A673 (cell line): ENCODE results near the gene ZNF384. TPM values are rescaled to one million over a fixed set of nuclear protein-coding genes. Genes with fewer than 3 reads are reported as not detected.

ENCODE experiments used
- BruUV-seq: library from RNA; stranded (reverse); fragments of 400-500 nt; replicated peaks from 2 replicates; lab custom pipeline; 2021; lab: Mats Ljungman, UMichigan
- CTCF ChIA-PET: fragments of 300-600 bp; sonication (Branson Sonifier 250); formaldehyde crosslinking; loops from one replicate; lab custom pipeline; 2022; ENCODE audit warnings: antibody characterized with exemption; lab: Charles Lee
- POLR2A ChIA-PET: fragments of 300-600 bp; sonication (Branson Sonifier 250); formaldehyde crosslinking; loops from one replicate; lab custom pipeline; 2022; ENCODE audit warnings: antibody characterized with exemption; ENCODE audit not compliant: low non-redundant PET; lab: Charles Lee
- DNase-seq: peaks from one replicate; pipeline ENCODE4 v3.0.0-alpha.2; 2015; ENCODE audit warnings: low spot score
- H3K27ac ChIP-seq: fragments of 200-600 bp; sonication (generic); 2 replicates; pipeline ENCODE4 v1.5.1; 2016; ENCODE audit warnings: mixed run types, low read depth, mild to moderate bottlenecking, mixed read lengths, antibody characterized with exemption, low read length; ENCODE audit not compliant: poor library complexity, severe bottlenecking
- H3K27me3 ChIP-seq: fragments of 200-600 bp; sonication (generic); replicated peaks from 2 replicates; pipeline ENCODE4 v1.6.1; 2017; ENCODE audit warnings: mixed run types, low read depth, mild to moderate bottlenecking, mixed read lengths, antibody characterized with exemption, low read length; ENCODE audit not compliant: insufficient read depth, poor library complexity
- H3K36me3 ChIP-seq: fragments of 200-600 bp; sonication (generic); 2 replicates; pipeline ENCODE4 v1.6.1; 2016; ENCODE audit warnings: mixed run types, mild to moderate bottlenecking, mixed read lengths, antibody characterized with exemption, low read length; ENCODE audit not compliant: insufficient read depth, poor library complexity, severe bottlenecking
- H3K4me1 ChIP-seq: fragments of 200-600 bp; sonication (generic); 2 replicates; pipeline ENCODE4 v1.6.1; 2017; ENCODE audit warnings: mixed run types, mild to moderate bottlenecking, mixed read lengths, antibody characterized with exemption, low read length; ENCODE audit not compliant: insufficient read depth, poor library complexity, severe bottlenecking
- H3K4me3 ChIP-seq: fragments of 200-600 bp; sonication (generic); 2 replicates; pipeline ENCODE4 v1.5.1; 2016; ENCODE audit warnings: low read depth, mixed run types, mild to moderate bottlenecking, mixed read lengths, low read length; ENCODE audit not compliant: poor library complexity, severe bottlenecking
- H3K9me3 ChIP-seq: fragments of 200-600 bp; sonication (generic); 2 replicates; pipeline ENCODE4 v1.6.1; 2016; ENCODE audit warnings: mixed run types, low read depth, mild to moderate bottlenecking, mixed read lengths, antibody characterized with exemption, low read length; ENCODE audit not compliant: poor library complexity, severe bottlenecking
- CTCF ChIP-seq: fragments of 300-800, 200-600 bp; sonication (generic); conservative IDR thresholded peaks from 2 replicates; pipeline ENCODE4 v1.5.1; 2017; ENCODE audit warnings: low read depth, mild to moderate bottlenecking, antibody characterized with exemption, low read length, moderate library complexity, mixed read lengths
- EZH2 ChIP-seq: fragments of 200-600 bp; sonication (generic); IDR thresholded peaks from 2 replicates; pipeline ENCODE4 v1.6.1; 2017; ENCODE audit warnings: borderline replicate concordance, low read depth, mild to moderate bottlenecking, mixed read lengths, antibody characterized with exemption, low read length; ENCODE audit not compliant: poor library complexity, severe bottlenecking
- intact Hi-C: fragments of 100-400 bp; cut with micrococcal nuclease; formaldehyde crosslinking; loops from one replicate; pipeline ENCODE4 v1.10.0; 2022; ENCODE audit not compliant: unreplicated experiment
- total RNA-seq: library from RNA; stranded (reverse); gene quantifications from 2 replicates; pipeline ENCODE4 v1.2.3, GENCODE V29; 2021

ZNF384 gene
- total RNA-seq, 1 experiment from 2014 or later: 92.5 TPM

DNA sequence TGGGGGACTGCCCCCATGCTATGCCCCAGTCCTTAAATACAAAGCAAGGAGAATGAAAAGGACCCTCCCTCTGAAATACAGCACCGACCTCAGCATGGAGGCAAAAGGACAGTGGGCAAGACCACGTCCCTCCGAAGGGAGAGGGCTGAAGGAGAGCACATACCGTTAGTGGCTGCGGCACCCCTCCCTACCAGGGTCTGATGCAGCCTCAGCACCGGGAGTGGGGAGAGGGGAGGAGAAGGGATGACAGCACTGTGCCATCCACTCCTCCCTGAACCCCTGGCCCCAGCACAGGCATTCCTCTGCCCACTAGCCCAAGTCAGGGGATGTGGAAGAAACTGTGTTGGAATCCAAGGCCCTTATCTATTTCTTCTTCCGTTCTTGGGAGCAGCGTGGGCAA, 38.3 kb downstream of the ZNF384 start:
- BruUV-seq: no TSS peak
- H3K36me3 ChIP-seq: peaks cover 24% of the 10 kb centered on the region
- no peaks in the 10 kb centered on the region for H3K27me3 ChIP-seq
- H3K27ac ChIP-seq: no peak overlapping the region
- intact Hi-C loops: no loop called here
- TF ChIP-seq CTCF (no peak), EZH2 (no peak)
- H3K9me3 ChIP-seq: no peaks in the 10 kb centered on the region
- peaks cover 3% of the 10 kb centered on the region for H3K4me1 ChIP-seq
- POLR2A ChIA-PET: no interaction called here
- H3K4me3 ChIP-seq: no peak overlapping the region
- no peak for DNase-seq
- CTCF ChIA-PET: no interaction called here

DNA sequence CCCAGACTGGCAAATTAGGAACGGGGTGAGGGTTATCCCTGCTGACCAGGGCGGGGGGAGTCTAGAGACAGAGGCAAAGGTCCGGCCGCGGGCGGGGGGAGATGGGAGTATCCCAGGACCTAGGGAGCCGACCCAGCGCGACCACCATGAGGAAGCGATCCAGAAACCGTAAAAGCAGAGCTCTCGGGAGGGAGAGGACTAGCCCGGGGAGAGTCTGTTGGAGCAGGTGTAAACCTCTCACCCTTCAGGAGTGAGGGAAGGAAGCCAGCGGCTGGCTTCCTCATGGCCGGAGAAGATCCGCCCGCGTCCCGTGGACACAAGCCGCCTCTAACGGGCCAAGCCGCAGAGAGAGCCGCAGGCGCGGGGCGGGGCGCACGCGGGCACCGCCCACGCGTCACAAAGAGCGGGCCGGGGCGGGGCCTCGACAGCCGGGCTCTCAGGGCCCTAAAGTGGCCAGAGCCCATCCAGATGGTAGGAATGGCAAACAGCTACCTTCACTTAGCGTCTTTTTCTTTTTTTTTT, 42.0 kb downstream of the ZNF384 start, which contains the start of gene ACRBP:
Gene ACRBP, minus strand, starts transcription at position 350 of the 522 bp plus-strand sequence. Its CDS starts 66 bp downstream, at position 284.
- BruUV-seq: no TSS peak
- POLR2A ChIA-PET: no interaction called here

GRCh38 chr12:6646276-6647082, 42.7 kb downstream of the ZNF384 start:
- no TSS peak for BruUV-seq
- H3K27ac ChIP-seq: peak overlapping the region; percentile 63
- no peak for TF ChIP-seq CTCF
- peak overlapping the region; percentile 51 for H3K4me3 ChIP-seq
- peaks cover 8% of the 10 kb centered on the region for H3K36me3 ChIP-seq
- ChIA-PET POLR2A (no interaction called here), CTCF (interaction anchor here (0.6 kb wide), 2 partner anchors 43 to 82 kb away, joined by 4 to 6 read pairs; partner anchors contain the start of gene ZNF384)
- no peak for DNase-seq
- H3K9me3 ChIP-seq: no peaks in the 10 kb centered on the region
- peaks cover 3% of the 10 kb centered on the region for H3K4me1 ChIP-seq
- intact Hi-C loops: no loop called here
- no peaks in the 10 kb centered on the region for H3K27me3 ChIP-seq

More for the DNA sequence above, 42.0 kb downstream of the ZNF384 start, which contains the start of gene ACRBP:
- TF ChIP-seq EZH2 (no peak), CTCF (no peak)
- H3K27me3 ChIP-seq: no peaks in the 10 kb centered on the region
- H3K4me3 ChIP-seq: peak within 1 kb of the TSS; percentile 51
- CTCF ChIA-PET: no interaction called here
- DNase-seq: peak; percentile 82
- peaks cover 9% of the 10 kb centered on the region for H3K36me3 ChIP-seq
- H3K4me1 ChIP-seq: peaks cover 3% of the 10 kb centered on the region
- intact Hi-C loops: no loop called here
- peak within 1 kb of the TSS; percentile 63 for H3K27ac ChIP-seq
- no peaks in the 10 kb centered on the region for H3K9me3 ChIP-seq
